GM11168 (cell line): Measurements from ENCODE around the gene PRPH.
"Not testable (repeated sequence)": the region's sequence is repeated elsewhere in the genome, so short reads cannot be mapped to it uniquely, and the experiment has no call there.

ENCODE experiments used
- in situ Hi-C: fragments of 300-500 bp; cut with MboI; formaldehyde crosslinking; loops from one replicate; pipeline ENCODE4 v1.12.0; 2022; ENCODE audit warnings: low sequenced_read_pairs; ENCODE audit not compliant: unreplicated experiment

Gene PRPH

DNA sequence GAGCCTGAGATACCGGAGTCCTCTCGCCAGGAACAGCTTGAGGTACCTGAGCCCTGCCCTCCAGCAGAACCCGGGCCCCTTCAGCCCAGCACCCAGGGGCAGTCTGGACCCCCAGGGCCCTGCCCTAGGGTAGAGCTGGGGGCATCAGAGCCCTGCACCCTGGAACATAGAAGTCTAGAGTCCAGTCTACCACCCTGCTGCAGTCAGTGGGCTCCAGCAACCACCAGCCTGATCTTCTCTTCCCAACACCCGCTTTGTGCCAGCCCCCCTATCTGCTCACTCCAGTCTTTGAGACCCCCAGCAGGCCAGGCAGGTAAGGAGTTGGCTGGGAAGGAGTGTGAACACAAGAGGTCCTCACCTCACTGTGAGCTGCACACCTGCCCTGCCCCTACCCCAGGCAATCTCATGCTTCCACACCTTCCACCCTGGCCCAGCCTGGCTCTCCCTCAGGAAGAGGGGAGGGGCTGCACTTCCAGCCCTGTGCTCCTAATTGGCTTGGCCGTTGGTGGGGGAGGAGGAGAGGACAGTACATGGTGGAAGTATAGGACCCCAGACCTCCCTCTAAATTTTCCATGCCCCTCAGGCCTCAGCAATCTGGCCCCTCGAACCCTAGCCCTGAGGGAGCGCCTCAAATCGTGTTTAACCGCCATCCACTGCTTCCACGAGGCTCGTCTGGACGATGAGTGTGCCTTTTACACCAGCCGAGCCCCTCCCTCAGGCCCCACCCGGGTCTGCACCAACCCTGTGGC lies 35.9 kb downstream of the PRPH start:
- in situ Hi-C loops = no loop called here

DNA sequence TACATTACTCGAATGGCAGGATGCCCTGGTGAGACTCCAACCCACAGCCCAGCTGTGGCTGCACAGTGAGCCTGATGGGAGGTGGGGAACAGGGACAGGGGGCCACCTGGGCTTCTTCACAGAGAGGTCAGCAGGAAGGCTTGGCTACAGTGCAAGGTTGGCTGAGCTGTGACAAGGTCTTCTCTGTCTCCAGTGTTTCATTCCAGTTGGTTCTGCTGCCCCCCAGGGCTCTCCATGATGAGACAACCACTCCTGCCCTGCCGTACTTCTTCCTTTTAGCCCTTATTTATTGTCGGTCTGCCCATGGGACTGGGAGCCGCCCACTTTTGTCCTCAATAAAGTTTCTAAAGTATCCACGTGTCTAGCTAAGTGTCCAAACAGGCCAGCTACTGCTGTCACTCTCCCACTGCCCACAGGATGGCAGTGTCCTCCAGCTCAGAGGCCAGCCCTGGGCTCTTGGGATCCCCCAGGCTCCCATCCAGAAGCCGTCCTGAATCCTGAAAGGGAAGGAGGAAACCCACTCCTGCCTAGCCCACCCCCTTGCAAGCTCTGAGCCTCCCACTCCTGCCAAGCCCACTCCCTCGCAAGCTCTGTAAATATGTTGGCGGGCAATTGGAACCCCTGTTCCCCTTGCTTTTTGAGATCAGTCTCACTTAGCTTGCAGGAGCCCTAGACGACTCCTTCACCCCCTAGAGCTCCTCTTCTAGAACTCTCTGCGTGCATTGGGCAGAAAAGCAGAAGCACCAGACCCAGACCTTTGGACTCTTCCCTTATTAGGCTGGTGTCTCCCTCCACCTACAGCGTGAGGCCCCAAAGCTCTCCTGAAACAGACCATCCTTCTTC lies 36.7 kb downstream of the PRPH start:
- in situ Hi-C loops = no loop called here

DNA sequence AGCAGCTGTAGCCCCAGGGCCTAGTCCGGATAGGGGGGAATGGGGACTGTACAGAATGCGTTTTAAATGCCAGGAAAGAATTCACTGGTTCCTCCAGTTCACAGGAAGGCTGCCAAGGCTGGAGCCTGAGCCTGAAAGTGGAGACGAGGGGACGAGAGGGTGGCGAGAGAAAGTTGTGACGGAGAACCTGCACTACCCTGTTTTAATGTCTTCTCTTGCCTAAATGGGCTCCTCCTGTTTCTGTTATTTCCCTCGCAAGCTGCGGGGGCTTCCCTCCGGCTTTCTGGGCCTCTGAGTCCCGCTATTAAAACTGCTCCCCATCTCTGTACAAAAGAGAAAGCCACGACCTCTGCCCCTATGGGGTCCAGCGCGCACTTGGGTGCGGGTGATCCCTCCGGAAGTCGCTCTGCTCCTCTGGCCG lies 37.5 kb downstream of the PRPH start:
- in situ Hi-C loops = no loop called here

DNA sequence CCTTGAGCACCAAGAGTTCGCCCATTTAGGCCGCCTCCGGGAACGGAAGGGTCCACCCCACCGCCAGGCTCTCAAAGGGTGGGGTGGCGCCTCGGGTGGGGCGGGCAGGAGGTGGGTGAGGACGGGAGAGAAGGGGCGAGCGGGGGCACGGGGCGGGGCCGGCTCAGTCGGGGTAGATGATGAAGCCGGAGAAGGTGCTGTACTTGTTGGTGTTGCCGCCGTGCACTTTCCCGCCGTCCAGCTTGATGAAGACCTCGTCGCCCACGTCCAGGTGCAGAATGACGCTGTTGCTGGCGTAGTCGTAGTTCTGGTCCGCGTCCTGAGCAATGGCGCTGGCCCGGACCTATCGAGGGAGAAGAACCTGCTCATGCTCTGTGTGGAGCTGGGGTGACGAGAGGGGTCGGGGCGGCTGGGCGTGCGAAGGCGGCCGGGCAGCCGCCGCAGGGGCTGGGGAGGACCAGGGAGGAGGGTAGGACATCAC lies 38.0 kb downstream of the PRPH start:
- in situ Hi-C loops = no loop called here

DNA sequence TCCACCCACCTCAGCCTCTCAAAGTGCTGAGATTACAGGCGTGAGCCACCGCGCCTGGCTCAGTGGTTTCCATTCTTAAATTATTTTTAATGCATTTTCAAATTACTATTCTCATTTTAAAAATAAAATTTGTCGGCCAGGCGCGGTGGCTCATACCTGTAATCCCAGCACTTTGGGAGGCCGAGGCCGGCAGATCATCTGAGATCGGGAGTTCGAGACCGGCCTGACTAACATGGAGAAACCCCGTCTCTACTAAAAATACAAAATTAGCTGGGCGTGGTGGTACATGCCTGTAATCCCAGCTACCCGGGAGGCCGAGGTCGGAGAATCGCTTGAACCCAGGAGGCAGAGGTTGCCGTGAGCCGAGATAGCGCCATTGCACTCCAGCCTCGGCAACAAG lies 38.8 kb downstream of the PRPH start:
- in situ Hi-C loops = not testable (repeated sequence)

DNA sequence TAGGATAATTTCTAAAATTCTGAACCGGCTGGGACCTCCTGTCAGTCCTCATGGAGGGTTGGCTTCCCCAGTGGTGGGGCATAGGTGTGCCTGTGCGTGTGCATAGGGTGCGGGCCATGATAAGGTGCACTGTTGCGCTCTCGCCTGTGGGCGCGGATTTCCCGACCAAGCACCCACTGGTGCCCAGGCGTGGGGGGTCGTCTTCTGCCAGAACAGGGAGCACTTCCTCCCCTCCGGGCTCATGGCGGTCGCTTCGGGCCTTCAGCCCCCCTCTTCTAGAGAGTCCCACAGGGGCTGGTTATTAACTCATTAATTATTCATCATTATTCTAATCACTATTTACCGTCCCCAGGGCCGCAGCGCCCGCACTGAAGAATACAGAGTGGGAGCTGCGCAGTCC lies 39.3 kb downstream of the PRPH start:
- in situ Hi-C loops = no loop called here

DNA sequence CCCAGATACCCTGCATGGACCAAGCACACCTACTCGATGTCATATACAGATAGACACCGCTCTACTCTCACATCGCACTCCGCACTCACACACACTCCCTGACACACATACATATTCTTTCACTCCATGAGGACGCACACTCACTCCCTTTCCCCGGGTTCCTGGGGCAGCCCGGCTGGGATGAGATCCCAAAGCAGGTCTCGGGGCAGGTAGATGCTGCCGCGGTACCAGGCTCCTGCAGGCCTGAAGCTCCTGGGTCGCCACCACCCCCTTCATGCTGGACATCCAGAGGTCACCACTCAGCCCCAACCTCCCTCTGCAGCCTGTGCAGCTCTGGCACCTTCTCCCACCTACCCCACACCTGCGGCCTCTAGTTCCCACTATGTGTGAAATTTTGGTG lies 39.7 kb downstream of the PRPH start:
- in situ Hi-C loops = loop anchor here (5.0 kb wide), 1 partner anchor 42 kb away; no protein-coding TSS in a partner anchor

DNA sequence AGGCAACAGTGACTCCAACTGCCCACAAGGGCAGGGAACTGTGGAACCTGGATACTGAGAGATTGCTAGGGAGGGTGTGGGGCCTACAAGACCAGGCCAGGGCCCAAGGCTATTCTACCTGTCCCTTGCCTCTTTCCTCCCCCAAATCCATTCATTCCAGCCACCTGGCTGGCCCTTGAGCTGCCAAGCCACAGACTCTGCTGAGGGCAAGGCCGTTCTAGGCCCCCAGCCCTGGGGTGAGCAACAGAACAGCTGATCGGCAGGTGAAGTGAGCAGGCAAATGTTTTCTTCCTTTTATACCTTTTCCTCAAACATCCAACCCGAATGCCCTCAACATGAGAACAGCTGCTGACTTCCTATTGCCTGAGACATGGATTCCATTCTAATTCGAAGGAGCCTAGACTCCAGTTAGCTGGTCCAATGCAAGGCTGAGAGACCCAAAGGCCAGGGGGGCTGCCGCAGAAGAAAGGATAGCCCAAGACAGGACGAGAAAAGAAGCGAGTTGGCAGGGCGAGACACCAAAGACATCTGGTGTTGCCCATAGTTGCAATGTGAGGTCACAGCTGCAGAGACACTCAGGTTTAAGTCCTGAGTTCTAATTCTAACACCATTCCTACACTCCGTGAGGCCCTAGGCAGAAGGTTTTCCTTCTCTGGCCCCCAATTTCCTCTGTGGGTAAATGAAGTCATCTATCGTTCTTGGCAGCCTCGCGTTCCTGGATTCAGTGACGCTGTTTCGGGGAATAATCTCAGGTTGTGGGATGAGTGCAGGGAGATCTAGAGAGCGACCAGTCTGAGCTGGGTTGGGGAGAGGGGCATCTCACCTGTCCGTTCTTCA lies 40.4 kb downstream of the PRPH start:
- in situ Hi-C loops = loop anchor here (5.0 kb wide), 1 partner anchor 43 kb away; no protein-coding TSS in a partner anchor

DNA sequence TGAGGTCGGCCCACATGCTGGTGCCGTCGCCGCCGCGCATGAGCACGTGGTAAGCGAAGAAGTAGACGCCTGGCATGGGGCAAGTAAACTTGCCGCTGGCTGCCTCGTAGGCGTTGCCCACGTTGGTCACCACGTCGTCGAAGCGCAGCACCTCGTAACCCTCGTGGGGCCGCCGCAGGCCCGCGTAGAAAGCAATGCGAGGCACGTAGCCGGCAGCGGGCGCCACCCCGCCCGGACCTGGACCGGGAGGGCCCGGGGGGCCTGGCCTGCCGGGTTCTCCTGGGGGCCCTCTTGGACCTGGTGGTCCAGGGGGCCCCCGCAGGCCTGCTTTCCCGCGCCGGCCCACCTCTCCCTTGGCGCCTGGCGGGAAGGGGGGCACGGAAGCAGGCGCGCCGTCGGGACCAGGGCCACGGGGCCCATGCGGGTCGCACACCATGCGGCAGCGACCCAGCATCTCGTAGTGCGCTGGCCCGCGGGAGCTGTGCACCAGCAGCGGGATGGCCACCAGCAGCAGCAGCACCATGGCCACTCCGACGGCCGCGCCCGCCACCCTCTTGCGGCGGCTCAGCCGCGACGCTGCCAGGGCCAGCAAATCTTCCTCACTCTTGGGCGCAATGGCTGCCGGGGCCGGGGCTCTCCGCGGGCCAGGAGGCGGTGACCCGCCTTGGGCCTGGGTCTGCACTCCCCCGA lies 41.2 kb downstream of the PRPH start:
- in situ Hi-C loops = loop anchor here (5.0 kb wide), 1 partner anchor 44 kb away; no protein-coding TSS in a partner anchor

- in situ Hi-C loops = loop anchor here (5.0 kb wide), 1 partner anchor 45 kb away; no protein-coding TSS in a partner anchor
These were observed 42.0 kb downstream of the PRPH start, which contains the start of gene C1QL4 for GRCh38 chr12:49336645-49337584. Gene C1QL4, minus strand, starts transcription at chr12:49337188. Its CDS starts 711 bp downstream, at chr12:49336477.

DNA sequence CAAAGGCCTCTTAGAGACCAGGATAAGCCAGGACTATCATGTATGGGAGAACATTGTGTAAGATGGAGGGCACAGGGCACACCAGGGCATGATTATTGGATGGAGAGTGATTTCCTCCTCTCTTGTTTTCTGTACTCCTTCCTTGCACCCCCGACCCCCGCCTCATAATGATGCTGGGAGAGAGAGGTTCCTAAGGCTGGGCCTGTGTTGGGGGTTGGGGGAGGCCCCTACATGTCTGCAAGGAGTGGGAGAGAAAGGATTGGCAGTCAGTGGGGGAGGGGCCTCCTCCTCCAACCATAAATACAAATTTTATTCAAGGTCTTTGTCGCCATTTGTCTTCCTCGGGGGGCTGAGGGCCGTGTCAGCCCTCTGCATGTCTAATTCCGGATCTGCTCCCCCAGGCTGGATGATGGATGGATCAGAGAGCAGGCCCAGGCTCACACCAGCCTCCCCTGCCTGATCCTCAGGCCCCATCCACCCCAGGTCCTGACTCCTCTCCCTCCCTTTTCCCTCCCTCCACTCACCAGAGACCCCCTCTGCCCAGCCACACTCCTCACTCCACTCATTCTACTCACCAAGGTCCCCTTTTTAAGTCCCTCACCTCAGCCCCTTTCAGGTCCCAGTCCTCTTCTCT lies 44.0 kb downstream of the PRPH start:
- in situ Hi-C loops = loop anchor here (5.0 kb wide), 1 partner anchor 47 kb away; no protein-coding TSS in a partner anchor

DNA sequence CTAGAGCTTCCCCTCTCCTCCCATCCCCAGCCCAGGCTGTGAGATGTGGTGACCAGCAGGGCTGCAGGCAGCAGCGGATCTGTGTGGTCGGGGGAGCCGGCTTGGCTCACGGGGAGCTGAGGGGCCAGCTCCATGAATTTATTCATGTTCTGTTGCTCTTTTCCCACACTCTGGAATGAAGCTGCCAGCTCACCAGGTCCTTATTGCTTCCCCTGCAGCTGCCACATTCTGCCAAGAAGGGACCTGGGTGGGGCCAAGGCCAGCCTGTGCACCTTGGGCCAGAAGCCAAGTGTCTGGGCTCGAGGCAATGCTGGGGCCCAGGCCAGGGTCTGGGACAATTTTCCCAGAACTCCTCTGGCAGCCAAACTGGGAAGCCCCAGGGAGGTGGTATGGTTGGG lies 44.5 kb downstream of the PRPH start:
- in situ Hi-C loops = loop anchor here (5.0 kb wide), 1 partner anchor 47 kb away; no protein-coding TSS in a partner anchor

DNA sequence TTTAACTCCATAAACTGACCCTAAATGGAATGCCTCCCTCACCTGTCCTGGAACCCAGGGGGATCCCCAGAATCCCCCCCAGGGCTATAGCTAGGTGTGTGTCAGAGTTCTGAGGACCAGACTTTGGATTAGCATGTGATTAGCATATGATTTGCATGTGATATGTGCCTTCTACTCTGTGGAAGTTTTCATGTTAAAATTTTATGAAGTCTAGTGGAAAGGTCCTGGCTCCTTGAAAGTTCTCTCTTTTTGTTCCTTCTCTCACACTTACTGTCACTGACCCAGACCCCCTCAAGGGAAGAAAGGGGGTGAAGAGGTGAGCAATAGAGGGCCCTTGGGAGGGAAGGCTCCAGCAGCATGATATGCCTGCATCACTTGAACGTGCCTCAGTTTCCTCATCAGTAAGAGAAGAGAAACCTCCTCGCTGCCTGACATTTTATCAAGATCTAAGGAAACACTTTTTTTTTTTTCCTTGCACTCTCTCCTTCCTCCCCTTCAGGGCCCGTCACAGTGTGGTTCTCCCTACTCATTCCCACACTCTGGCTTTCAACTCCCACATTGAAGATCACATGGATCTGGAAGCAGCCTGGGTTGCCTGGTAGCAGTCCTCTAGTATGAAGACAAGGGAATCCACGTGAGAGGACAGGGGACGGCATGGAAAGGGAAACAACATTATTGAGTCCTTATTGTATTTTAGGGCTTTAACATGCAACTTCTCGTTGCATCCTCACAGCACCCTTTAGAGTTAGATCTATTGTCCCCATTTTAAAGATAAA lies 45.3 kb downstream of the PRPH start:
- in situ Hi-C loops = no loop called here

GRCh38 chr12:49340971-49341776 lies 46.2 kb downstream of the PRPH start:
- in situ Hi-C loops = no loop called here

GRCh38 chr12:49341777-49342065 lies 46.8 kb downstream of the PRPH start:
- in situ Hi-C loops = no loop called here

GRCh38 chr12:49342066-49342913 lies 47.3 kb downstream of the PRPH start:
- in situ Hi-C loops = no loop called here
